Limb (tissue), 2 donors: ENCODE measurements around the gene KCNH2.
A peak's percentile ranks its signal among the peaks of the same experiment; 100 is the strongest.
"Not testable (repeated sequence)": the region's sequence is repeated elsewhere in the genome, so short reads cannot be mapped to it uniquely, and the experiment has no call there.

Experiments used
- DNase-seq, 2 donors: peaks; one replicate each; pipeline ENCODE4 v3.0.0-alpha.2; 2016; ENCODE audit errors: extremely low spot score in 2 of 2

KCNH2 gene

GRCh38 chr7:151011616-151012015 is 33.5 kb upstream of the KCNH2 start:
- DNase-seq: not testable (repeated sequence)

- DNase-seq: no peak
Observed at GRCh38 chr7:151011097-151011409, 32.9 kb upstream of the KCNH2 start.

GRCh38 chr7:151010307-151011096 is 32.4 kb upstream of the KCNH2 start:
- DNase-seq: no peak

DNA sequence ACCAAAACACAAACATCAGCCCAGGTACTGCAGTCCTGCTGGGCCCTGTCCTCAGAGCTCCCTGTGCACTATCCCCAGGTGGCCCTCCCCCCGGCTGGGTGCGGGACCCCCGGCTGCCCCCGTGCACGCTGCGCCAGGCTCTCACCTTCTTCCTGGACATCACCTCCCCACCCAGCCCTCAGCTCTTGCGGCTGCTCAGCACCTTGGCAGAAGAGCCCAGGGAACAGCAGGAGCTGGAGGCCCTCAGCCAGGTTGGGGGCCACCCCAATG is 31.9 kb upstream of the KCNH2 start:
- no peak for DNase-seq

GRCh38 chr7:151009327-151010036 is 31.4 kb upstream of the KCNH2 start:
- no peak for DNase-seq

DNA sequence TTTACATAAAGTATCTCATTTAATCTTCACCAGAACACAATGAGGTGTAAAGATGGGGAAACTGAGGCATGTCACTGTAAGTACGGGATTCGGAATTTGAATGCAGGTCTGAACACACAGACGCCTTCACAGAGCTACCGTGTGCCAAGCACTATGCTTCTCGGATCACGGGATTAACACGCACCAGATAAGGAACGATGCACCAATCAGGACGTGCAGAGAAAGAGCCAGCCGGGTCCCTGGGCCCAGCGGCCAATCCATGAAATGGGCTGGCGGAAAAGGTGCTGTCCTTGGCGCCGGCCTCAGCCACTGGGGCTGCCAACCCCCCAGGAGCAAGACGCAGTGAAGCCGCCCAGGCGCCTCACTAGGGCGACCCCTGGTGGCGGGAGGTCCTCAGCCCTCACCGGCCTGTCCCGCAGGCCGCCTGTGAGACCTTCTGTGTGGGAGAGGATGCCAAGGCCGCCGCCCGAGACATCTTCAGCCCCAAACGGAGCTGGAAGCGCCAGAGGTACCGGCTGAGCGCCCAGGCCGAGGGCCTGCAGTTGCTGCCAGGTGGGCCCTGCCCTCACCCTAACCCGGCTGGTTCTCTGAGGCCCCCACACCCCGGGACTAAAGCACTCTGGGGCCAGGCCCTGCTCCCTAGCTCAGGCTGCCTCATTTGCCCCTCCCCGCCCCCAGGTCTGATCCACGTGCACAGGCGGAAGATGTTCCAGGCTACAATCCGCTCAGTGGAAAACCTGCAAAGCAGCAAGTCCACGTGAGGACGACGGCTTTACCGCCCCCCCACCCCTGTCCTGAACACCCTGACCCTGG is 30.6 kb upstream of the KCNH2 start:
- DNase-seq: peak in 1 of 2 donors; percentile 71

GRCh38 chr7:151008143-151008510 is 30.0 kb upstream of the KCNH2 start:
- no peak for DNase-seq

GRCh38 chr7:151007469-151007898 is 29.4 kb upstream of the KCNH2 start:
- DNase-seq: peak in 1 of 2 donors; percentile 32

- peak in 1 of 2 donors; percentile 30 for DNase-seq
Observed at GRCh38 chr7:151006590-151007300, 28.6 kb upstream of the KCNH2 start.

- no peak for DNase-seq
Observed at GRCh38 chr7:151005566-151005965, 27.4 kb upstream of the KCNH2 start.

GRCh38 chr7:151003572-151003971 is 25.5 kb upstream of the KCNH2 start:
- DNase-seq: no peak

- no peak for DNase-seq
Observed at GRCh38 chr7:151001546-151001945, 23.4 kb upstream of the KCNH2 start.

DNA sequence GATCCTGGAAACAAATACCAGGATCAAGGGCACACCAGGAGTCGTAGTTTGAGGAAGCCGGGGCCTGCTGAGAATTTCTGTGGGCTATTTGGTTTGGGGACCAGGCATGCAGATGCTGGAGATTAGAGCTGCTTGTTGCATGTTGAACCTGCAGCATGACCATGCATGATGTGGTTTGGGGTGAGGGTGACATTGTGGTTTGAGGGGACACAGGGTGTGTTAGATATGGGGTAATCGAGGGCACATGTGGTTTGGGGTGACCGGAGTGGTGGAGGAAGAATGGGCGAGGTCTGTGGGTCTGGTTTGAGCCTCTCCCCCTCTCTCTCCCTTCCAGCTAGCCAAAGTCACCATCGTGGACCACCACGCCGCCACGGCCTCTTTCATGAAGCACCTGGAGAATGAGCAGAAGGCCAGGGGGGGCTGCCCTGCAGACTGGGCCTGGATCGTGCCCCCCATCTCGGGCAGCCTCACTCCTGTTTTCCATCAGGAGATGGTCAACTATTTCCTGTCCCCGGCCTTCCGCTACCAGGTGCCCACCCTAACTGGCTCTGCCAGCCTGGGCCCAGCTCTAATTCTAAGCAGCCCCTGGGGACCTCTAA is 22.9 kb upstream of the KCNH2 start:
- no peak for DNase-seq

- no peak for DNase-seq
Observed at GRCh38 chr7:150999497-151000230, 21.5 kb upstream of the KCNH2 start.

DNA sequence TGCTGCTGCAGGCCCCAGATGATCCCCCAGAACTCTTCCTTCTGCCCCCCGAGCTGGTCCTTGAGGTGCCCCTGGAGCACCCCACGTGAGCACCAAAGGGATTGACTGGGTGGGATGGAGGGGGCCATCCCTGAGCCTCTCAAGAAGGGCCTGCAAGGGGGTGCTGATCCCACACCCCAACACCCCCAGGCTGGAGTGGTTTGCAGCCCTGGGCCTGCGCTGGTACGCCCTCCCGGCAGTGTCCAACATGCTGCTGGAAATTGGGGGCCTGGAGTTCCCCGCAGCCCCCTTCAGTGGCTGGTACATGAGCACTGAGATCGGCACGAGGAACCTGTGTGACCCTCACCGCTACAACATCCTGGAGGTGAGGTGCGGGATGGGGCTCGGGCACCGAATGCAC is 20.9 kb upstream of the KCNH2 start:
- DNase-seq: no peak

GRCh38 chr7:150998341-150998740 is 20.2 kb upstream of the KCNH2 start:
- no peak for DNase-seq

- no peak for DNase-seq
Observed at GRCh38 chr7:150997817-150998216, 19.7 kb upstream of the KCNH2 start.

DNA sequence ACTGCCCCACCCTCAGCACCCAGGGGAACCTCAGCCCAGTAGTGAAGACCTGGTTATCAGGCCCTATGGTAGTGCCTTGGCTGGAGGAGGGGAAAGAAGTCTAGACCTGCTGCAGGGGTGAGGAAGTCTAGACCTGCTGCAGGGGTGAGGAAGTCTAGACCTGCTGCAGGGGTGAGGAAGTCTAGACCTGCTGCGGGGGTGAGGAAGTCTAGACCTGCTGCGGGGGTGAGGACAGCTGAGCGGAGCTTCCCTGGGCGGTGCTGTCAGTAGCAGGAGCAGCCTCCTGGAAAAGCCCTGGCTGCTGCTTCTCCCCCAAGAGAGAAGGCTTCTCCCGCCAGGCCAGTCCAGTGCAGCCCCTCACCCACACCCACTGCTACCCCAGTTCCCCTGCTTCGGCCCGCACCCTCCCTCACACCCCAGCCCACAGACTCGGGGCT is 19.0 kb upstream of the KCNH2 start:
- DNase-seq: no peak

GRCh38 chr7:150996376-150997074 is 18.4 kb upstream of the KCNH2 start:
- DNase-seq: no peak

GRCh38 chr7:150994838-150995510 is 16.9 kb upstream of the KCNH2 start:
- no peak for DNase-seq
